Type B pancreatic cell (in vitro differentiated cells): ENCODE results near the gene PARVG. TPM values are rescaled to one million over a fixed set of nuclear protein-coding genes. Genes with fewer than 3 reads are reported as not detected.

Experiments used
- DNase-seq: peaks from one replicate; pipeline ENCODE4 v3.0.0; 2021; ENCODE audit warnings: mixed read lengths; ENCODE audit not compliant: unreplicated experiment; ENCODE audit errors: extremely low spot score
- H3K27ac Mint-ChIP-seq: 2 replicates; pipeline ENCODE4 v1.8.0; 2021; ENCODE audit warnings: mild to moderate bottlenecking, mixed read lengths
- H3K27me3 Mint-ChIP-seq: 2 replicates; pipeline ENCODE4 v1.8.0; 2021; ENCODE audit warnings: mixed read lengths
- H3K36me3 Mint-ChIP-seq: 2 replicates; pipeline ENCODE4 v1.8.0; 2021; ENCODE audit warnings: mixed read lengths
- H3K4me1 Mint-ChIP-seq: one replicate; pipeline ENCODE4 v1.8.0; 2021; ENCODE audit warnings: mixed read lengths; ENCODE audit not compliant: unreplicated experiment
- H3K4me3 Mint-ChIP-seq: 2 replicates; pipeline ENCODE4 v1.8.0; 2021; ENCODE audit warnings: mild to moderate bottlenecking, mixed read lengths
- H3K9me3 Mint-ChIP-seq: 2 replicates; pipeline ENCODE4 v1.8.0; 2021; ENCODE audit warnings: mixed read lengths
- total RNA-seq: library from RNA; stranded (reverse); gene quantifications from 2 replicates; pipeline ENCODE4 v1.2.1, GENCODE V29; 2021; ENCODE audit warnings: low replicate concordance
- TF ChIP-seq, protein P1 (sequence below): fragments of 200-600 bp; sonication (generic); conservative IDR thresholded peaks from 2 replicates; pipeline ENCODE4 v1.5.0; 2021; ENCODE audit warnings: antibody characterized with exemption, mild to moderate bottlenecking

Gene PARVG
- total RNA-seq, 1 donor from 2014 or later, result 0.19 TPM

DNA sequence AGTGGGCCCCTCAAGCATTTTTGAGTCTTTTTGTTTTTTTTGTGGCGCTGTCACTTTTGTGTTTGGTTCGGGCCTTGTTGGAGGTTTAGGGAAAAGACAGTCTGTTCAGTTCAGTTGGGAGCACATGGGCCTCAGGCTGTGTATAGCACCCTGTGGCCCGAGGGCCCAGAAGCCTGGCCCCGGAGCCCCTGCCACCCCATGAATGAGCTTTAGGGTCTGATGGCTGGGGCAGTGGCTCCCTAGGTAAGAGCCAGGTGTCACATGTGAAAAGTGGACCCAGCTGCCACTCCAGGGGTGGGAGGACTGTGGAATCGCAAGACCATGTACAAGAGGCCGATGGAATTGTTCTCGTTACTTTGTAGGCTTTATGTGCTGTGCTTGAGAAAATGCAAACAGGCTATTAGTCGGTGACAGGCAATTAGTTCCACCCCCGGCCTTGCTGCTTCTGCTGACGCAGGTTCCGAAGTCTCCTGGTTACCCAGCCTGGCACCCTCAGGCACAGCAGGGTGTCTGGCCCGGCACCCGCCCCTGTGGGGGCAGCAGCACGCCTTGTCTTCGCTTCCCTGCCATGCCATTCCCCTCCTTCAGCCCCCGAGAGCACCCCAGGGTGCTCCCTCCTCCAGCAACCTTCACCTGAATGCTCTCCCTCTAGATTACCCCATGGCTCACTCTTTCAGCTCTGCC is 38.2 kb upstream of the PARVG start:
- Mint-ChIP-seq H3K9me3 (no peaks in the 10 kb centered on the region), H3K36me3 (no peaks in the 10 kb centered on the region), H3K27me3 (peaks cover 8% of the 10 kb centered on the region), H3K4me3 (no peak overlapping the region), H3K27ac (peak overlapping the region; percentile 46), H3K4me1 (peaks cover 27% of the 10 kb centered on the region)
- DNase-seq, result no peak
- TF ChIP-seq, protein P1, sequence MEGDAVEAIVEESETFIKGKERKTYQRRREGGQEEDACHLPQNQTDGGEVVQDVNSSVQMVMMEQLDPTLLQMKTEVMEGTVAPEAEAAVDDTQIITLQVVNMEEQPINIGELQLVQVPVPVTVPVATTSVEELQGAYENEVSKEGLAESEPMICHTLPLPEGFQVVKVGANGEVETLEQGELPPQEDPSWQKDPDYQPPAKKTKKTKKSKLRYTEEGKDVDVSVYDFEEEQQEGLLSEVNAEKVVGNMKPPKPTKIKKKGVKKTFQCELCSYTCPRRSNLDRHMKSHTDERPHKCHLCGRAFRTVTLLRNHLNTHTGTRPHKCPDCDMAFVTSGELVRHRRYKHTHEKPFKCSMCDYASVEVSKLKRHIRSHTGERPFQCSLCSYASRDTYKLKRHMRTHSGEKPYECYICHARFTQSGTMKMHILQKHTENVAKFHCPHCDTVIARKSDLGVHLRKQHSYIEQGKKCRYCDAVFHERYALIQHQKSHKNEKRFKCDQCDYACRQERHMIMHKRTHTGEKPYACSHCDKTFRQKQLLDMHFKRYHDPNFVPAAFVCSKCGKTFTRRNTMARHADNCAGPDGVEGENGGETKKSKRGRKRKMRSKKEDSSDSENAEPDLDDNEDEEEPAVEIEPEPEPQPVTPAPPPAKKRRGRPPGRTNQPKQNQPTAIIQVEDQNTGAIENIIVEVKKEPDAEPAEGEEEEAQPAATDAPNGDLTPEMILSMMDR, result no peak

DNA sequence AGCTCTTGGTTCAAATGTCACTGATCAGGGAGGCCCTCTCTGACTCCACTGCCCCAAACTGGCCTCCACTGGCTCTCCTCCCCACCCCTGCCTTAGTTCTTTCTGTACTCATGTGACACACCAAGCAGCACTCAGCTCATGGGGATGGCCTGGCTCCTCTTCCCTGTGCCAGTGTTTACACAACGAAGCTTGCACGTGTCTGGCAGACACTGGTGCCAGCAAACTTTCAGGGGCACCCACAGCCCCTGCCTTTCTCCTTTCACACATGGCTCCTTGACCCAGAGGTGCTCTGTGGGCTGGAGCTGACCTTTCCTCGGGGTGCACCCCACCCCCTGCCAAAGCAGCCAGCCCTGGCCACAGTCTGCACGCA is 37.6 kb upstream of the PARVG start:
- H3K27ac Mint-ChIP-seq, result peak overlapping the region; percentile 46
- H3K9me3 Mint-ChIP-seq, result no peaks in the 10 kb centered on the region
- no peaks in the 10 kb centered on the region for H3K36me3 Mint-ChIP-seq
- peaks cover 13% of the 10 kb centered on the region for H3K27me3 Mint-ChIP-seq
- peaks cover 32% of the 10 kb centered on the region for H3K4me1 Mint-ChIP-seq
- no peak for DNase-seq
- TF ChIP-seq, protein P1, result no peak
- H3K4me3 Mint-ChIP-seq, result no peak overlapping the region

DNA sequence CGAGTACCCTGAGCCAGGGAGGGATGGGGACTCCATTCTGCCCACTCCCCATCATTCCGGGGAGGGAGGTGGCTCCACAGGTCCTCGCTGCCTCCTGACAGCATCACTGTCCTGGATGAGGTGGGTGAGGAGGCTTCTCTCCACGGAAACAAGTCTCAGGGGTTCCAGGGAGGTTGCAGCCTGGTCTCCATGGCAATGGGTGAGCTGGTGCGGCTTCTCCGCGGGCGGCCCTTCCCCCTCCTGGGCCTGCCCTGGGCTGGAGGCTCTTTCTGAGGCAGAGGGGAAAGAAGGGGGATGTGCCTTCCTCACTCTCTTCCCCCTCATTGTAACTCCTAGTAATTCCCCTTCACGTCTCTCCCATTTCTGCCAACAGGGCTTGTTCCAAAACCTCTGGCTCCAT is 37.1 kb upstream of the PARVG start:
- Mint-ChIP-seq H3K36me3 (no peaks in the 10 kb centered on the region), H3K27ac (no peak overlapping the region), H3K27me3 (peaks cover 18% of the 10 kb centered on the region), H3K4me3 (no peak overlapping the region), H3K4me1 (peaks cover 37% of the 10 kb centered on the region), H3K9me3 (no peaks in the 10 kb centered on the region)
- no peak for DNase-seq
- TF ChIP-seq, protein P1, result no peak

DNA sequence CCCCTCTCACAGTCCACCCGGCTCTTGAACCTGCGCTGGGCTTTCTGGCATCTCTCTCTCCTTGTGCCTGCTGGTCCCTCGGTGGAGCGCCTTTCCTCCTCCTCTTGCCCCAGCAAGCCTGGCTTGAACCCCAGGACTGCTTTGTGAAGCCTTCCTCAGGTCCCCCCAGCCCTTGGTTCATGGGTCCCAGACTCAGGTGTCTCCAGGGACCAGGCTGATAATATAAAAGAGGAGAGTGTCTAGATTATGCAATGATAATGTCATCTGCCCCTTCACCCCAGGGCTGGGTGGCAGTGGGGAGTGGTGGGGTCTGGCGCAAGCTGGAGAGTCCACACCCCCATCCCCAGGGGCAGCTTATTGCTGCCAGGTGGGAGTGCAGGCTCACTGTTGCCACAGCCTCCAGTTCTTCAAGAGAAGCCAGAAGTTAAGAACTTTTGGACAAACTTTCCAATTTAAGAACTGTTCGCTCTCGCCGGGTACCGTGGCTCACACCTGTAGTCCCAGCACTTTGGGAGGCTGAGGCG is 36.6 kb upstream of the PARVG start:
- H3K27me3 Mint-ChIP-seq, result peaks cover 20% of the 10 kb centered on the region
- H3K27ac Mint-ChIP-seq, result no peak overlapping the region
- TF ChIP-seq, protein P1, result no peak
- no peaks in the 10 kb centered on the region for H3K9me3 Mint-ChIP-seq
- DNase-seq, result no peak
- peaks cover 40% of the 10 kb centered on the region for H3K4me1 Mint-ChIP-seq
- no peaks in the 10 kb centered on the region for H3K36me3 Mint-ChIP-seq
- no peak overlapping the region for H3K4me3 Mint-ChIP-seq

DNA sequence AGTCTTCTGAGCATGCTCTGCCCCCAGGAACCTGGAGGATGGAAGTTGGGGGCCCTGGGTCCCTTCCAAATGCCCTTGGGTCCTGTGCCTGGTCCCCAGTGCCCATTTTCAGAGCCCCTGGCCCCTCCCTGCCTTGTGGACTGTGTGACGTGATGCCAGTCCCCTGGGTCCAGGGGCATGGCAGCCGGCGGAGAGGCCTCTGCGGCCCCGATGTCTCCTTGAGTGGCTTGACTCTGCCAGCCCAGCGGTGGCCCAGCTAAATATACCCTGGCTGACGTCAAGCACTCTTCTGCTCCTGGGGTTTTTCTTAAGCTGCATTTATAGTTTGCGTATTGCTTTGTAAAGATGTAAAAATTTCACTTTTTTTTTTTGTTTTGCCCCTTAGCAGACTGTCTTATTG is 35.2 kb upstream of the PARVG start:
- Mint-ChIP-seq H3K27me3 (peaks cover 23% of the 10 kb centered on the region), H3K36me3 (no peaks in the 10 kb centered on the region), H3K4me1 (peaks cover 40% of the 10 kb centered on the region), H3K4me3 (no peak overlapping the region), H3K9me3 (no peaks in the 10 kb centered on the region), H3K27ac (peak overlapping the region; percentile 59)
- no peak for DNase-seq
- TF ChIP-seq, protein P1, result no peak
